ENCODE results near the gene KXD1.

KXD1 gene

DNA sequence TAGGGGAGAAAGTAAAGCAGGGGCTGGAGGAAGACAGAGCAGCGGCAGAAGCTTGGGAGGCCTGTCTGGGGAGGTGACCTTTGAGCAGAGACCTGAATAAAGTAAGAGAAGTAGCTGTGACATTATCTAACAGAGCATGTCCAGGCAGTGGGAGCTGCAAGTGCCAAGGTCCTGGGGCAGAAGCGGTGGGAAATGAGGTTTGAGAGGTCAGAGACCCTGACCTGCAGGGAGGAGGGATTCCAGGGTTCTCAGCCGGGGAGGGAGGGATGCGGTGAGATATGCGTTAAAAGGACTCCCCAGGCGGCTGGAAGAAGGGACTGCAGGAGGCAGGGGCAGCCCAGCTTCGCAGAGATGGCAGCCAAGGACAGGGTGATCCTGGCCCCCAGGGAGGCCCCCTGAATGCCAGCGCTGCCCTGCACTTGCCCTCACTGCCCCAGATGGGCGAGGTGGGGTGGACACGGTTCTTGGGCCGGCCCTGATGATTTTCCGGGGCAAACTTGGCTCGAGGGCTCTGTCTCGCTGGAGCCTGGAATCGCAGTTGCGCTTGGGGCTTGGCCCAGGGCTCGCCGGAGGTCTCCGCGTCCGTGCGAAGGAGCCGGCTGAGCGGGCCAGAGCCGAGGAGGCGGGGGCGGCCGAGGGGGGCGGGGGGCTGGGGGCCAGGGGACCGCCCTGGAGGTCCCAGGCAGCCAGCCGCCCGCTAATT, 45.7 kb downstream of the KXD1 start:
- no peak for DNase-seq (ENCODE audit: low read depth)

DNA sequence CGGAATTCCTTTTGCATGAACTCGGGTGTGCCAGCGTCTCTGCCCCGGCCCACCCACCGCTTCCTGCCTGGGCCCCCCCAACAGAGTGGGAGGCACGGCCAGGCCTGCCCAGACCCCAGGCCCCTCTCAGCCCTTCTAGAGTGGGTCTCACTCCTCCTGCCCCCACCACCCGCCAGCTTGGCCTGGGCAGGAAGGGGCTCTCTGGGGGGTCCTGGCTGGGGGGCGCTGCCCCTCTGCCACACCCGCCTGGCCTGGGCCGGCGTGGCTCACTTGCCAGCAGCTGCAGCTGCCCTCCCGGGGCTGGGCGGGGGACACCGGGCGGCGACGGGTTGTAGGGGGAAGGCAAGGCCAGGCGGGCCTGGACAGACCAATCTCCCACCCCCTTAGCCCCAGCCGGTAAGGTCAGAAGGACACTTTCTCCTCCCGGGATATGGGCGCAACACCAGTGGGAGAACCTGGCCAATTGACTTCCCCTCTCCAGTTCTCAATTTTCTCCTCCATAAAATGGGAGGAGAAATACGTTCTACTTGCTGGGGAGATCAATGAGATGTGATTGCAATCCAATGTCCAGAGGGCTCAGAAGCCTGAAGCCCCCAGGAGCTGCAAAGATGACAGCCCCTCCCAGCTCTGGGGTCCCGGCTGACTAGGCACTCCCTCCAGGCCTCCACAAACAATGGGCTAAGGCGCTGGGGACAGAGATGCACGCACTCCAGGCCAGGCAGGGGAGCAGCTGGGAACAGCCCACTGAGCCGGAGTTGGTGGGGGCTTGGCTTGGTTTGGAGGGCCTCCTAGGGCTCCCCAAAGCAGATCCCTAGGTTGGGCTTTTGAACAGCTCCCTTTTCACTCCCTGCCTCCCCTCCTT, 46.5 kb downstream of the KXD1 start:
- DNase-seq (ENCODE audit: low read depth), result no peak

DNA sequence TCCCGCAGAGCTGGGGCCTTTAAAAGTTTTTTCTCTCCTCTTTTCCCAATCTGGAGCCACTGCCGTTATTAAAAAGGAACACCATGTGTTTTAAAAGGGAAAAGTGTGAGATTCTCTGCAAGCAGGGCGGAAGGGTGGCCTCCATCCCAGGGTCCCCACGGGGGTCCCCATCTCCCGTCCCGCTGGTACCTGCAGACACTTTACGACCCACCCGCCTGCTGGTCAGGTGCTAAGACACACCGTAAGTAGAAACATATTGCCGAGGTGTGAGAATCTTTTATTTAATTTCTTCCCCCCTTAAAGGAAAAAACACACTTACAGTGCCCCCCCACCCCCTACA, 47.1 kb downstream of the KXD1 start:
- DNase-seq (ENCODE audit: low read depth), result no peak

DNA sequence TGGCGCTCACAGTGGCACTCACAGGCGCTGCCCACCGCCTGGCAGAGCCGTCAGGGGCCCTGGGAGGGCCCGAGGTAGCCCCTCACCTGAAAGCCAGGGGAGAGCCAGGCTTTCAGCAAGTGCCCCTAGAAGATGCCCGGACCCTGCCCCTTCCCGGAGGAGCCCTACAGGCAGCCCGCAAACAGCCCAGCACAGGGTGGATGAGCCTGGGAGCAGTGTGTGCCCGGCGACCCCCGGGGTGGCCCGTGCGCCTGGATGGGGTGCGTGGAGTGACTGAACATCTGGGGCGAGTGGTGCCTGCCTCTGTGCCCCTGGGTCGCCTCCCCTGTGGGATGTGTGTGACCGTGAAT, 47.5 kb downstream of the KXD1 start:
- no peak for DNase-seq (ENCODE audit: low read depth)

DNA sequence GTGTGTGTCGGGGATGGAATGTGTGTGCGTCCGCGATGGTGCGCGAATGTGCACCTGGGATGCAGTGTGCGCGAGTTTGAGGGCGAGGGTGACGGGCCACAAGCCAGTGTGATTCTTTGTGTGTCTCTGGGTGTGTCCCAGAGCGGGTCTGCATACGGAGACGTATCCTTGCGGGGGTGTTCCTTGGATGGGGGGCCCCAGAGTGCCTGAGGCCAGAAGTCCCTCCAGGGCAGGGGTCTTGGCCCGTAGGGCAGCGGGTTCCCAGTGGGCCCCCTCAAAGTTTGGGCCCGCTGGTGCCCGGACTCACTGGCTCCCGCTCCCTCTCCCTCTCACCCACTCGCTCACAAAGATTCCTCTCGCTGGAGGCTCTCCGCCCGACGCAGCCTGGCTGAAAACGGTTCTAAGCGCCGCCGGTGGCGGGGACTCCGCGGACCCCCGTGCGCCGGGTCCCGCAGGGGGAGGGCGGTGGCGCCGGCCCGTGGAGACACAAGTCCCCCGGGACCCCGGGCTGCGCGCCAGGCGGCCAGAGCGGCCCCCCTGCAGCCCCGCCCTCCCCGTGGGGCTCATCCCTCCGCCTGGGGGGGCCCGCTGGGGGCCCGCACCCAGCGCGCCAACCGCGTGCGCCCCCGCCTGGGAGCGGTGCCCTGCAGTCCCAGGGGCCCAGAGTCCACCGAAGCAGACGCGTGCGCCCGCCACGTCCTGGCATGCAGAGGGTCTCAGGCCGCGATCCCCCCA, 48.0 kb downstream of the KXD1 start:
- no peak for DNase-seq (ENCODE audit: low read depth)

DNA sequence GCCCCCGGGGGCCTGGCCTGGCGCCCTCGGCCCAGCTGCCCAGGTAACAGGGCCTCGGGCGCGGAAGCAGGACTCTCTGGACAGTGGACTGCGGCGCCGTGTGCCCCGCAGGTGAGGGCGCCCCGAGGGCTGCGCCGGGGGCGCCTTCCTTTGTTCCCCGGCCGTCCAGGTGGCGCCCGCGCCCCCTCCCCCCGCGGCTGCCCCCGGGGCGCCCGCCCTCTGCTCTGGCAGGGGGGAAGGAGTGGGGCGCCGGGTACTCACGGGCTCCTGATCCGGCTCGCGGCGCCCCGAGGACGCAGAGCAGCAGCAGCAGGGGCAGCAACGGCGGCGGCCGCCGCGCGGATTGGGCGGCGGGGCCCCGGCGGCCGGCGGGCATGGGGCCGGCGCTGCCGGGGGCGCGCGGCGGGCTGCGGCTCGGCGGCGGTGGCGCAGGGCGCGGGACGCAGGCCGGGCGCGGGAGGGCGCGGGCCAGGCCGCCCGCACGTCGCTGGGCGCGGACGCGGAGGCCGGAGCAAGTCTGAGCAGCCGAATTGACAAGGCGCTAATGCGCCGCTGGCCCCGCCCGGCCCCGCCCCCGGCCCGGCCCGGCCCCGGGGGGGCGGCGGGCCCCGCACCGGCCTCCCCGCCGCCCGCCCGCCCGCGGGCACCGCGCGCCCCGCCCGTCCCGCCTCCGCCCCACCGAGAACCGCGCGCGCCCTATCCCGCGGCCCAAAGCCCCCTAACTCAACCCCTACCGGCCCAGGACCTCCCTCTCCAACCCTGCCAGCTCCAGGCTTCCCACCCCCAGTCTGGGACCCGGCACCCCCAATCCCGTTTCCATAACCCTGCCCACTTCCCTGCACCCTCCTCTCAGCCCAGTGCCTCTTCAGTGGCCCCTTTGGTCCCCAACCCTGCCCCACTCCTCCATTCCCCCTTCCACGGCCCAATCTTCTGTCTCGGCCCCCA, 48.9 kb downstream of the KXD1 start, which contains the start of gene CRLF1:
Gene CRLF1, minus strand, starts transcription at position 519 of the 945 bp plus-strand sequence. Its CDS starts 143 bp downstream, at position 376.
- no peak for DNase-seq (ENCODE audit: low read depth)

DNA sequence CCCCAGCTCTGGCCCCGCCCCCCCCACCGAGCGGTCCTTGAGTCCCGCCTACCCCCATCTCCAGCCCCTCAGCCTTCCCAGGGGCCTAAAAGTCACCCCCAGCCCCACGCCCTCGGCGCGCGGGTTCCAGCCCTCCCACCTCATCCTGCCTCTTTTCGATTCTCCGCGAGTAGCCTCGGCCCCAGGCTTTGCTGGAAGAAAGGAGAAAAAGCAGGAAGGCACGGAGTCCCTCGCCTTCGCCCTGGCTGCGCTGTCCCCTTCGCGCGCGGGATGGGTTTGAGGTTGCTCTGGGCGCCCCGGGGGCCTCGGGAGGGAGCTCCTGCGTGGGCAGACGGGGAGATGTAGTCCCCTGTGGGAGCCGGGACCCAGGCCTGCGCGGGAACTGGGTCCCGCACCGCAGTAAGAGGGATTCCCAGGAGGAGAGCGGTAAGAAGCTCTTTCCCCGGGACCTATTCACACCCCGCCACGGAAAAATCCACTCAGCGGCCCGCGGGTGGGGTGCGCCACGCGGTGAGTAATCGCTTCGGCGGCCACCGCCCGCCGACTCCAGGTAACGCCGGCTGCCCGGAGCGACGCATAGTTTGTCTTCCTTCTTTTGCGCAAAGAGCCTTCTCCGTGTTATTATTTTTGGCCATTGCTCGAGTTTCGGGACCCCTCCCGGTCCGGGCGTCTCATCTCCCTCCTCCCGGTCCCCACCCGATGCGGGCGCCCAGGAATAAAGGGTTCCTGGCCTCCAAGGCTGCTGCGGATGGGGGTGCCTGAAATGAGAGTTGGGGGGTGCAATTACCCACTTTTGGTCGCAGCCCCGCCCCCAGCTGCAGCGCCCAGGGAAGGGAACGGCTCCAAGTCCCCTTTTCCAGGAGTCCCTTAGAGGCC, 49.8 kb downstream of the KXD1 start:
- no peak for DNase-seq (ENCODE audit: low read depth)

DNA sequence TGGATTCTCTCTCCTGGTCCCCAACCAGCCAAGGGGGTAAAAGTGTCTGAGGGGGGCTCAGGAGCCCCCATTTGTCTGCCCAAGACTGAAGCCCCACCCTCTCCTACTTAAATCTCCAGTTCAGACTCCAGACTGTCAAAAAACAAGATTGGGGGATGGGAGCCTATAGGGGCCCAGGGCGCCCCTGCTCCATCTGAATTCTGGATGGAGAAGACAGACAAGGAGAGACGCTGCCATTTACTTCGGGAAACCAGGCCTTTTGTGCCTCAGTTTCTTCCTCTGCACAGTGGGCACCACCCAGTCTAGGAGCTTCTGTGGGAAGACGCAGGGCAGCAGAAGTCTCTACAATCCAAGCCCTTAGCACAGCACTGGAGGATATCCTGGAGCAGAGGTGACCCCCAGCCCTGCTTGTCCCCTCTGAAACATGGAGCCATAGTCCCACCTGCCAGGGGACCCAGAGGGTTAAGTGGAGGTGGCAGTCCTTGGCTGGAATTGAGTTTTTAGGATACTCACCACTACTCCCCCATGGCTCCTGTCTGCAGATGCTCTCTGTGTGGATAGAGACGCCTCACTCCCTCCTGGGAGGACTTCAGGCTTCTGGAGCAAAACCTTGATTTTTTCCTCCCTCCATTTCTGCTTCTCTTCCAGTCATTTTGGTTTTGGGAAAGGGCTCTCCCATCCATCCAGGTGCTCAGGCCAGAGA, 50.6 kb downstream of the KXD1 start:
- DNase-seq (ENCODE audit: low read depth), result no peak

DNA sequence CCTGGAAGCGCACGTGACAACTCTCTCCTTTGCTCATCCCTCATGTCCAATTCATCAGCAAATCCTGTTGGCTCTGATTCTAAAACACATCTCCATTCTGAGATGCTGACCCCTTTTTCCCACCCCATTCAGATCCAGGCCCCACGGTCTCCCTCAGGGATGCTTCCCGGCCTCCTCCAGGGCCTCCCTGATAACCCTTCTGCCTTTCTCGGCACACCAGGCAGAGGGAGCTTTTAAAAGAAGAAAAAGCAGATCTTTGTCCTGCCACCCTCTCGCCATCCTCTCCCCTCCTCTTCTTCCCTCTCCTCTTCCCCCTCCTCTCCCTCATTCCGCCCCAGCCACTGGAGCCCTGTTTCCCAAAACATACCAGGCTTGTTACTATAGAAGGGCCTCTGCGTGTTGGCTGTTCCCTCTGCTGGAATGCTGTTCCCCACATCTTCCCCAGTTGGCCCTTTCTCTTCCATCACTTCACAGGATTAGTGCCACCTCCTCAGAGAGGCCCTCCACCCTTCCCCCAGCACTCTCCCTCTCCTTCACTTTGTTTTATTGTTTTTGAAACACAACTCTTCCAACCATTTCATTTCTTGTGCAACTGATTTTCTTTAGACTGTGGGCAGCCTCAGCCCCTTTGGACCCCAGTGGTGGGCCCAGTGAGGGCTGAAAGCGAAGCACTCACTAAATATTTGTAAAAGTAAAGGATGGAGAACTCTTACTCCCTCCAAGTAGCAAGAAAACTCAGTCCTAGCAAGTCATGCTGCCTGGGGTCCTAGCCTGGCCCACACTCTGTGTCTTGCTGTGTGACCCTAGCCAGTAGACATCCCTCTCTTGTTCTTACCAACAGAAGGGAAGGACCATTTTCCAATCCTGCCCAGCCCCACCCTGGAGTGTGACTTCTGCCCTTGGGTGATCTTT, 51.4 kb downstream of the KXD1 start:
- no peak for DNase-seq (ENCODE audit: low read depth)

DNA sequence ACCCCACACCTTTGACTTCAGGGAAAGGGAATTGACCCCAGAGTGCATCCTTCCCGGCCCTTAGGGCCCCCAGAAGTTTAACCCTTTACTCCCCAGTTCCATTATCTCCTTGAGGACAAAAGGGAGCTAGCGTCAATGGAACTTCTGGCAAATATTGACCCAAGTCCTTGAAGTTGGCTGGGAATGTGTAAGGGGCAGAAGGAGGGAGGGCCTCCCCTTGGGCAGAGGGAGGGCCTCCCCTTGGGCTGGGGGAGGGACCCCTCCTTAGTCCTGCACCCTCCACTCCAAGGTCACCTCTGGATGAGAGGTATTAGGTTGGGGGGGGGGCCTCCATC, 52.0 kb downstream of the KXD1 start:
- no peak for DNase-seq (ENCODE audit: low read depth)

DNA sequence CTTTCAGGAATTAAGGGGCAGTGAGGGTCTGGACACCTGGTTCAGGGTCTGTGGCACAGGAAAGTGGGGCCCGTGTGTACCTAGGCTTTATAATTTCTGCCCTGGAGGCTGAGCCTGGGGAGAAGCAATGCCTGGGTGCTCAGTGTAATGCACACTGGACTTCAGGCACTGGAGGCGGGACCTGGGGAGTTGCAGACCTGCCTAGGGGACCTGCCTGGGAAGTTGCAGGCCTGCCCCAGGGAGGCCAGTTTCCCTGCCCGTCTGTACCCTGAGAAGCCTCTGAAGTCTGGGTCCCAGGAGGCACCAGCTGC, 52.5 kb downstream of the KXD1 start:
- no peak for DNase-seq (ENCODE audit: low read depth)

DNA sequence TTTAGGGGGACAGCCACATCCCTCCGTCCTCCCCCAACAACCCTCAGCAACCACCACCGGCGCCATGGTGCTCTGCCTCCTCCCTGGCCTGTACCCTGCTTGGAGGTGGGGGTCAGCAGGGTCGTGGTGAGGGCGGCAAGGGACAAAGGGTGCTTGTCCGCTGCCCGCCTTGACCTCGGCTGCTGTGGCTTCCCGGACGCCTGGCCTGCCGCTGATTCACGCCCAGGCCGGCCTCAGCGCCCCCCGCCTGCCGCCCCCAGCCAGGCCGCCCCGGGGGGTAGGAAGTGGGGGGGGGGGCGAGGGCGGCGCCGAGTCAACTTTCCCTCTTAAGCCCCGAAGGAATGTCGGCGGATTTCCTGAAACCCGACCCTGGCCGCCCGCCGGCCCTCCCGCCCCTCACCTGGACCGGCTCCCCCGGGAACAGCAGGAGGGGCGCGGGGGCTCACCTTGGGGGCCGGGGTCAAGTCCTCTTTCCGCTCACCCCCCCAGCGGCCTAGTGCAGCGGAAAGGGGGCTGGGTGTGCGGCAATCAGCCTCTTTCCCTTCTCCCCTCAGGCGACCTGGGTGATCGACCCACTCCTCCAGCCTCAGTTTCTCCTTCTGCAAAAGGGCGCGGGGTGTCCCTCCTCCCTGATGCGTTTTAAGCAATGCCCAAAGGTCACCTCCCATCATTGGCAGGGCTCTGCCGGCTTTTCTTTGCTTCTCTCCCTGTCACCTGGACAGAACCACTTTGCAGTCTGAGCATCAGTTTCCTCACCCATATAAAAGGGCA, 53.1 kb downstream of the KXD1 start:
- DNase-seq (ENCODE audit: low read depth), result no peak

DNA sequence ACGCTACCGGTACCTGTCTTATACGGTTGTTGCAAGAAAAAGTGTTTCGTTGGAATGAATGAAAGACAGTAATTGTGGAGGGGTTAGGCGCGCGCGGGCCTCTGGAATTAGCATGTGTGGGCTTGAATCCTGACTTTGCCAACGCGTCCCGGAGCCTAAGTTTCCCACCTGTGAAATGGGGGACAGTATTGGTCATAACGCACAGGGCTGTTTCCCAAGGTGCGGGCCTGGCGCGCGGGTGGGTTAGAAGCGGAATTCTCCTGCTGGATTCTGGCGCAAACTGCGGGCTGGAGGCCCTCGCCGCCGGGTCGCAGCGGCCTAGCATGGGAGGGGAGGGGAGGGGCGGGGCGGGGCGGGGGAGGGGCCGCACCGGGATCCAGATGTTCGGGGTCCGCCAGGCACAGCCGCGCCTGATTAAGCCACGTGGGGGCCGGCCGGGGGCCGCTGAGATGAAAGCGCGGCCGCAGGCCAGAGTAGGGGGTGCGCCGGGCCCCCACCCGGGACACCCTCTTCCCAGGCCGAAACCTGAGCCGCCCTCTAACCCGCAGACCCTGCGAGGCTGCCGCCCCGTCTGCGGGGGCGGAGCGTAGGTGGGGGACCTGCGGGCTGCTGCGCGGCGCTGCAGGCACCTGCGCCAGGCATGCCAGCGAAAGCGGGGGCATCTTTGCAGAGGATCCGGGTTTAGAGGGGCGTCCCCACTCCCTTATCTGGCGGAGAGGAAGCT, 53.8 kb downstream of the KXD1 start:
- no peak for DNase-seq (ENCODE audit: low read depth)

DNA sequence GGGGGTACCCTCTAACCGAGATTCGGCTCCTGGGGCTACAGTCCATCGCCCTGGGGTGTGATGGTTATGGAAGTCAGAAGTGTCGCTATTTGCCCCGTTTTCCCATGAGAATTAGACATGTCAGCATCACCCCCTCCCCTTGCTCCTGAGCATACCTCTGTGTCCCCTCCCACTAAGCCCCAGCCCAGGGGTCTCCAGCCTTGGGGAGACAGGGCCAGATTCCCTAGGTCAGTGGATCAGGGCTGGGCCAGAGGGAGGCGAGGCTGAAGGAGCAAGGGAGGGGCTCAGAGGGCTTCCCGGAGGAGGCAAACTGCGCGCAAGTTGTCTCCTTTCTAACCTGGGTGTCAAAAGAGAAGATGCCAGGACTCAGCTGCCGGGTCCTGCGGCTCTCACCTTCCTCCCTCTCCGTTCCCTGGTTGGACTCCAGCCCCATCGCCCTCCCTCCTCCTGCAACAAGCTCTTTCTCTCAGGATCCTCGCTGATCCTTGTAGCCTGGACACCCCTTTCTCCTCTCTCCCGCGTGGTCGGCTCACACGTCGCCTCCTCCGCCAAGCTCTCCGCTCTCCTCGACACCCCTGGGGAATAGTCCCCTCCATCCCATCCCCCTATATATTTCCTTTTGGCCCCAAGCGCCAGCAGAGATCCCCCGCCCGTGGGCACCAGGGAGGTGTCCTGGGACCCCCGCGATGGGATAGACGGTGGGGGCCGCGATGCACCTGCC, 54.5 kb downstream of the KXD1 start:
- DNase-seq (ENCODE audit: low read depth), result no peak

DNA sequence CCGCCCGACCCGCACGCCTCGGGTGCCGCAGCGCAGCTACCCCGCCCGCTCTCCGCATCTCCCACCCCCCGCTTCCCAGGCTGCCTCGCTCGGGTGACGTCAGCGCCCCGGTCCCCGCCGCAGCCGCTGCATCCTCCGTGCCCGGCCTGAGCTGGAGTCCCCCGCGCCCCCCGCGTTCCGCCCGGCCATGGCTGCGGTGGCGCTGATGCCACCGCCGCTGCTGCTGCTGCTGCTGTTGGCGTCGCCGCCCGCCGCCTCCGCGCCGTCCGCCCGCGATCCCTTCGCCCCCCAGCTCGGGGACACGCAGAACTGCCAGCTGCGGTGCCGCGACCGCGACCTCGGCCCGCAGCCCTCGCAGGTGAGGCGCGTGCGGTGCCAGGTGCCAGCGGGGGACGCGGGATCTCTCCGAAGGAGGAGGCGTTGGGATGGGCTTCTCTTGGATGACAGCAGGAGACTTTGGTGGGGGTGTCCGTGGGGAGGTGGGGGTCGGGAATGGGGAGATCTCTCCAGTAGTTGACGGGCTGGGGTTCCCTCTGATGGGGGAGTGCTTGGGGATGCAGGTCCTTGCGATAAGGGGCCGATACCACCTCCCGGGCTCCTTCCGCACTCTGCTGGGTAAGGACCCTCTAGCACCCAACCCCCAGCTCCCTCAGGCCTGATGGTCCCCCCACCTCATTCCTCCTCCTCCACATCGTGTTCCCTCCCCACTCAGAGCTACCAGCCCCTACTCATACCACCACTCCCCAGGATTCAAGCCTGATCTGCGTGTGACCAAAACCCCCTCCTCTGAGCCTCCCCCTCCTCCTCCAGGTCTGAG, 55.3 kb downstream of the KXD1 start, which contains the start of gene TMEM59L:
Gene TMEM59L, plus strand, starts transcription at position 99 of the 817 bp plus-strand sequence. Its CDS starts 89 bp downstream, at position 188.
- no peak for DNase-seq (ENCODE audit: low read depth)

DNA sequence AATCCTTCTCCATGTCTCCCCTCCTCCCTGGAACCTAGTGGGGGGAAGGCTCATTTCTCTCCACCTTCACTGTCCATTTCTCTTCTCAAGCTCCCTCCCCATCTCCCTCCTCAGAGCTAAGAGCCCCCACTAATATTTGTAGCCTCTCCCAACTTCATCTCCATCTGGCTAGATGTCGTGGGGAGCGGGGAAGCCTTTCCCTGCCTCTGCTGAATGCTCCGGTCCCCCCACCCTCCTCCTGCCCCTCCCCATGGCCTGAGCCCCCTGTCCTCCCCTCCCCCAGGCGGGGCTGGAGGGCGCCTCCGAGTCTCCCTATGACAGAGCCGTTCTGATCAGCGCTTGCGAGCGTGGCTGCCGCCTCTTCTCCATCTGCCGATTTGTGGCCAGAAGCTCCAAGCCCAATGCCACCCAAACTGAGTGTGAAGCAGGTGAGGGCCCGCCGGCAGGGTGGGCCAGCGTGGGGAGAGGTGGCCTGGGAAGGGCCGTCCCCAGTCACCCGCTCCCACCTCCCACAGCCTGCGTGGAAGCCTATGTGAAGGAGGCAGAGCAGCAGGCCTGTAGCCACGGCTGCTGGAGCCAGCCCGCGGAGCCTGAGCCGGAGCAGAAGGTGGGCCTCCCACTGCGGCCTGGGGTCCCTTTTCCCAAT, 56.0 kb downstream of the KXD1 start:
- DNase-seq (ENCODE audit: low read depth), result no peak
